Liver (tissue), 9 donors: ENCODE results near the gene AOPEP. TPM values are rescaled to one million over a fixed set of nuclear protein-coding genes. Genes with fewer than 3 reads are reported as not detected.

Experiments
- DNase-seq: peaks from one replicate; pipeline ENCODE4 v3.0.0-alpha.2; 2017; ENCODE audit warnings: low spot score
- H3K27ac ChIP-seq, 2 donors: one replicate each; pipeline ENCODE4 v1.7.0; 2013; ENCODE audit warnings: inconsistent platforms in 2 of 2, low read length in 2 of 2, control low read depth in 1 of 2, low read depth in 1 of 2, mild to moderate bottlenecking in 1 of 2
- H3K27me3 ChIP-seq, 4 donors: one replicate each; pipeline versions ENCODE4 v1.6.1 to v1.7.0; 2013; ENCODE audit warnings: low read length in 3 of 4, inconsistent platforms in 1 of 4, mild to moderate bottlenecking in 1 of 4, moderate library complexity in 1 of 4; ENCODE audit not compliant: control insufficient read depth in 4 of 4, insufficient read depth in 4 of 4
- H3K36me3 ChIP-seq, 4 donors: one replicate each; pipeline versions ENCODE4 v1.6.1 to v1.7.0; 2013; ENCODE audit warnings: low read length in 3 of 4, mild to moderate bottlenecking in 3 of 4, low read depth in 1 of 4, moderate library complexity in 1 of 4; ENCODE audit not compliant: control insufficient read depth in 4 of 4, insufficient read depth in 3 of 4
- H3K4me1 ChIP-seq, 4 donors: one replicate each; pipeline versions ENCODE4 v1.6.1 to v1.7.0; 2013; ENCODE audit warnings: low read length in 3 of 4, mild to moderate bottlenecking in 3 of 4, moderate library complexity in 1 of 4; ENCODE audit not compliant: control insufficient read depth in 4 of 4, insufficient read depth in 4 of 4
- H3K4me3 ChIP-seq, 3 donors: one replicate each; pipeline versions ENCODE4 v1.6.1 to v1.7.0; 2013; ENCODE audit warnings: low read length in 3 of 3, control low read depth in 1 of 3, low read depth in 1 of 3, mild to moderate bottlenecking in 1 of 3
- H3K9ac ChIP-seq, 2 donors: one replicate each; pipeline ENCODE4 v1.7.0; 2013; ENCODE audit warnings: low read length in 2 of 2, mild to moderate bottlenecking in 2 of 2, moderate library complexity in 2 of 2, control low read depth in 1 of 2, low read depth in 1 of 2
- H3K9me3 ChIP-seq, 4 donors: one replicate each; pipeline versions ENCODE4 v1.6.1 to v1.7.0; 2013; ENCODE audit warnings: low read length in 3 of 4; ENCODE audit not compliant: control insufficient read depth in 4 of 4
- EGR1 ChIP-seq, 2 donors: IDR thresholded peaks; 2 replicates each; pipeline ENCODE4 v1.6.1; 2016 to 2018; ENCODE audit warnings: antibody characterized with exemption in 2 of 2, low read depth in 2 of 2
- FOXA1 ChIP-seq: IDR thresholded peaks from 2 replicates; pipeline ENCODE4 v1.6.1; 2016; ENCODE audit warnings: antibody characterized with exemption
- FOXA2 ChIP-seq: IDR thresholded peaks from 2 replicates; pipeline ENCODE4 v1.6.1; 2016; ENCODE audit warnings: antibody characterized with exemption
- GABPA ChIP-seq, 2 donors: IDR thresholded peaks in 1 of 2; conservative IDR thresholded peaks in 1 of 2; 2 replicates each; pipeline ENCODE4 v1.6.1; 2016; ENCODE audit warnings: antibody characterized with exemption in 2 of 2, mild to moderate bottlenecking in 1 of 2, moderate library complexity in 1 of 2
- HNF4A ChIP-seq, 2 donors: conservative IDR thresholded peaks; 2 replicates each; pipeline ENCODE4 v1.6.1; 2016; ENCODE audit warnings: antibody characterized with exemption in 2 of 2, mild to moderate bottlenecking in 2 of 2
- JUND ChIP-seq, 2 donors: IDR thresholded peaks; 2 replicates each; pipeline ENCODE4 v1.6.1; 2016; ENCODE audit warnings: antibody characterized with exemption in 2 of 2
- MAX ChIP-seq: IDR thresholded peaks from 2 replicates; pipeline ENCODE4 v1.6.1; 2016; ENCODE audit warnings: antibody characterized with exemption
- NR2F2 ChIP-seq: IDR thresholded peaks from 2 replicates; pipeline ENCODE4 v1.6.1; 2016; ENCODE audit warnings: antibody characterized with exemption
- RAD21 ChIP-seq, 2 donors: IDR thresholded peaks; 2 replicates each; pipeline ENCODE4 v1.6.1; 2016; ENCODE audit warnings: antibody characterized with exemption in 2 of 2, mild to moderate bottlenecking in 2 of 2
- REST ChIP-seq: IDR thresholded peaks from 2 replicates; pipeline ENCODE4 v1.6.1; 2016; ENCODE audit warnings: antibody characterized with exemption, mild to moderate bottlenecking
- RXRA ChIP-seq, 2 donors: IDR thresholded peaks; 2 replicates each; pipeline ENCODE4 v1.6.1; 2017 to 2018; ENCODE audit warnings: antibody characterized with exemption in 2 of 2, mild to moderate bottlenecking in 1 of 2
- SP1 ChIP-seq: IDR thresholded peaks from 2 replicates; pipeline ENCODE4 v1.6.1; 2018; ENCODE audit warnings: antibody characterized with exemption, mild to moderate bottlenecking
- YY1 ChIP-seq: IDR thresholded peaks from 2 replicates; pipeline ENCODE4 v1.6.1; 2016; ENCODE audit warnings: antibody characterized with exemption, mild to moderate bottlenecking
- WGBS: extraction: QIAGEN DNeasy Blood & Tissue Kit; methylation state at CpG from one replicate; pipeline ENCODE4 v1.1.7; 2013; 5-methylcytosine and 5-hydroxymethylcytosine counted together
- polyA plus RNA-seq, 2 donors: library from polyadenylated mRNA; stranded (reverse) in 1 of 2; unstranded in 1 of 2; fragments of 200-250 nt in 1 of 2; fragments of >200 nt in 1 of 2; fragmentation: Nextera tagmentation in 1 of 2; extraction: Ambion mirVana in 1 of 2; gene quantifications; one replicate each; pipeline versions ENCODE4 v1.2.1 to v1.2.3, GENCODE V29; 2013 to 2015
- total RNA-seq, 2 donors: library from RNA; depleted of rRNA; stranded (reverse); fragments of >200 nt; gene quantifications; one replicate each; pipeline ENCODE4 v1.2.3, GENCODE V29; 2014
- TF ChIP-seq, protein P1 (sequence below): IDR thresholded peaks from 2 replicates; pipeline ENCODE4 v1.6.1; 2016; ENCODE audit warnings: antibody characterized with exemption
- donor health status: healthy.
- donor health status: healthy.
- donor health status: healthy.
- donor health status: healthy.
- donor health status: healthy.

Gene AOPEP
- total and polyA plus RNA-seq, 4 donors: 22.2 to 77.1 (median 34.8) TPM

DNA sequence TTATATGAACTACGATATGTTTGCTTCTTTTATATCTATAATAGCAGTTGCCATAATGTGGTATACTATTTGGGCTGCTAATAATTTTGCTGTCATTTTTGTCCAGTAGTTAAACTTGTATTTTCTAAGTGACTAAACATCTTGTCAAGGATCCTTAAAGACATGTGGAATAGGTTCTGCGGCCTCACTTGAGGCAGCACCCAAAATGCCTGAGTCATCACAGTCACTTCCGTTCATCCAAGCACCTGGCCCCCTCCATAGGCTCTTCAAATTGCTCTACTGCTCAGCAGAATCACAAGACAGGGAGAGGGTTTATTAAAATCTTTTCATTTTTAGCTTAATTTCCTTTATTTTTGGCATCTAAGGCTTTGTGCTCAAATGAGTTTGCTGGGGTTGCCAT lies 259.1 kb downstream of the AOPEP start:
- 93% methylated on average over 3 of the region's 3 CpGs for WGBS
- DNase-seq: no peak
- H3K36me3 ChIP-seq: no peaks in the 10 kb centered on the region
- no peak overlapping the region for H3K4me3 ChIP-seq
- TF ChIP-seq FOXA2 (no peak), EGR1 (IDR thresholded peaks at IDR 0.05; ENCODE audit: low read depth in 2 of 2) (no peak), REST (no peak), YY1 (no peak), FOXA1 (no peak), NR2F2 (no peak), MAX (no peak), RXRA (IDR thresholded peaks at IDR 0.05) (no peak), GABPA (IDR thresholded peaks at IDR 0.05 in 1 of 2, conservative IDR thresholded peaks at IDR 0.05 in 1 of 2) (no peak), RAD21 (IDR thresholded peaks at IDR 0.05) (no peak)
- no peaks in the 10 kb centered on the region for H3K27me3 ChIP-seq
- no peaks in the 10 kb centered on the region for H3K9me3 ChIP-seq
- peak overlapping the region; percentile 57 to 86 for H3K27ac ChIP-seq
- no peak overlapping the region for H3K9ac ChIP-seq
- H3K4me1 ChIP-seq: peaks cover 0 to 25% (median 12%) of the 10 kb centered on the region in 4 donors

DNA sequence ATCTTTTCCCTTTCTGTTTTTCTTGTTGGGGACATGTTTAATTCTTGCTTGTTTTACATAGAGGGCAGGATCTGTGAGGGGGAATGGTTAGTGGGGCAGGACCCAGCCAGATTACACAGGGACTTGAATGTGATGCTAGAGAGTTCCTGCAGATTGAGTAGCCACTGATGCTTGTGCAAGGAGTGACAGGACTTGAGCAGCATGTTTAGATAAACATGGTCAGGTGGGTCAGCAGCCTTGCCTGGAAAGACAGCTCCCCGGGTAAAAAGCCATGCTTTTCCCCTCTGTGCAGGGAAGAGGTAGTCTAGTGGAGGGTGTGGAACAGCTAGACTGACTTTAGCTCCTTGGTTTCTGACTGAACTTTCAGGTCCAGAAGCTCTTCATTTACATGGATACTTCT lies 261.2 kb downstream of the AOPEP start:
- no peak for DNase-seq
- Histone ChIP-seq H3K36me3 (no peaks in the 10 kb centered on the region), H3K27ac (peak overlapping the region; percentile 64), H3K4me3 (no peak overlapping the region), H3K9me3 (no peaks in the 10 kb centered on the region), H3K27me3 (no peaks in the 10 kb centered on the region), H3K4me1 (peaks cover 10 to 33% (median 21%) of the 10 kb centered on the region in 4 donors), H3K9ac (no peak overlapping the region)
- no peak for TF ChIP-seq JUND (IDR thresholded peaks at IDR 0.05)
- no peak for TF ChIP-seq FOXA2
- TF ChIP-seq GABPA (IDR thresholded peaks at IDR 0.05 in 1 of 2, conservative IDR thresholded peaks at IDR 0.05 in 1 of 2): no peak
- no peak for TF ChIP-seq NR2F2
- TF ChIP-seq FOXA1: no peak
- TF ChIP-seq SP1: no peak
- TF ChIP-seq YY1: no peak
- 43% methylated on average over 1 of the region's 1 CpG for WGBS

- no peak overlapping the region for H3K4me3 ChIP-seq
- peak overlapping the region; percentile 96 for H3K27ac ChIP-seq
- peaks cover 8 to 35% (median 20%) of the 10 kb centered on the region in 4 donors for H3K4me1 ChIP-seq
- TF ChIP-seq RAD21 (IDR thresholded peaks at IDR 0.05) (peak in 1 of 2 donors; percentile 15), FOXA2 (no peak), HNF4A (conservative IDR thresholded peaks at IDR 0.05) (peak in 1 of 2 donors; percentile 23), SP1 (no peak), YY1 (peak; percentile 40), GABPA (IDR thresholded peaks at IDR 0.05 in 1 of 2, conservative IDR thresholded peaks at IDR 0.05 in 1 of 2) (no peak)
- TF ChIP-seq, protein P1, sequence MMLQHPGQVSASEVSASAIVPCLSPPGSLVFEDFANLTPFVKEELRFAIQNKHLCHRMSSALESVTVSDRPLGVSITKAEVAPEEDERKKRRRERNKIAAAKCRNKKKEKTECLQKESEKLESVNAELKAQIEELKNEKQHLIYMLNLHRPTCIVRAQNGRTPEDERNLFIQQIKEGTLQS: no peak
- H3K9me3 ChIP-seq: no peaks in the 10 kb centered on the region
- H3K27me3 ChIP-seq: no peaks in the 10 kb centered on the region
- H3K9ac ChIP-seq: peak overlapping the region in 1 of 2 donors; percentile 2
- WGBS: 58% methylated on average over 8 of the region's 8 CpGs
- H3K36me3 ChIP-seq: no peaks in the 10 kb centered on the region
- DNase-seq: no peak
These were observed 264.5 kb downstream of the AOPEP start for GRCh38 chr9:94990897-94991561.
